Testis (tissue), 2 donors: Measurements from ENCODE around the gene AK9.

Experiments used
- POLR2A ChIP-seq: fragments of 450-650 bp; IDR thresholded peaks from one replicate; pipeline ENCODE4 v1.6.1; 2017; ENCODE audit warnings: antibody characterized with exemption, mild to moderate bottlenecking, moderate library complexity
- TF ChIP-seq, protein P1 (sequence below), 3 experiments: fragments of 450-650 bp in 2 of 3; fragments of 200-600 bp in 1 of 3; sonication (generic) in 1 of 3; IDR thresholded peaks; one replicate each; pipeline ENCODE4 v1.5.1; 2016 to 2019; ENCODE audit warnings: antibody characterized with exemption in 3 of 3, mild to moderate bottlenecking in 2 of 3, moderate library complexity in 1 of 3

DNA sequence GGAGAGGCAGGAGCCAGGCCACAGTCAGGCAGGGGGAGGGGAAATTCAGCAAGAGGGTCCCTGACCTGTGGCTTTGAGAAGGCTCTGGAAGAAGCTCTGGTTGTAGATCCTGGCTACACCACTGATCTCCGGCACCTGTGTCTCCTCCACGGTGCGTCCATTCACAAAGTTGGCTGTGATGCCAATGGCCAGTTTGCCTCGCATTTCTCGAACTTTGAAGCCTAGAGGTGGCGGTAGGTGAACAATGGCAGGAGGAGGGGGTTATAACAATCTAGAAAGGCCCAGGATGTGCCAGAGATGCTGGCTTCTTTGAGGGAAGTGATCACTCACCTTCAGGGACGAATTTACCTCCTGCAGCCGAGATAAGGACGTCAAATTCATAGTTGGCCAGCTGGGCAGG, 238.8 kb downstream of the AK9 start:
- TF ChIP-seq, protein P1, sequence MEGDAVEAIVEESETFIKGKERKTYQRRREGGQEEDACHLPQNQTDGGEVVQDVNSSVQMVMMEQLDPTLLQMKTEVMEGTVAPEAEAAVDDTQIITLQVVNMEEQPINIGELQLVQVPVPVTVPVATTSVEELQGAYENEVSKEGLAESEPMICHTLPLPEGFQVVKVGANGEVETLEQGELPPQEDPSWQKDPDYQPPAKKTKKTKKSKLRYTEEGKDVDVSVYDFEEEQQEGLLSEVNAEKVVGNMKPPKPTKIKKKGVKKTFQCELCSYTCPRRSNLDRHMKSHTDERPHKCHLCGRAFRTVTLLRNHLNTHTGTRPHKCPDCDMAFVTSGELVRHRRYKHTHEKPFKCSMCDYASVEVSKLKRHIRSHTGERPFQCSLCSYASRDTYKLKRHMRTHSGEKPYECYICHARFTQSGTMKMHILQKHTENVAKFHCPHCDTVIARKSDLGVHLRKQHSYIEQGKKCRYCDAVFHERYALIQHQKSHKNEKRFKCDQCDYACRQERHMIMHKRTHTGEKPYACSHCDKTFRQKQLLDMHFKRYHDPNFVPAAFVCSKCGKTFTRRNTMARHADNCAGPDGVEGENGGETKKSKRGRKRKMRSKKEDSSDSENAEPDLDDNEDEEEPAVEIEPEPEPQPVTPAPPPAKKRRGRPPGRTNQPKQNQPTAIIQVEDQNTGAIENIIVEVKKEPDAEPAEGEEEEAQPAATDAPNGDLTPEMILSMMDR (IDR thresholded peaks at IDR 0.05), result no peak
- TF ChIP-seq POLR2A, result no peak
